GM12892 (cell line): ENCODE results near the gene TAF3.

Experiments
- POLR2A ChIP-seq: IDR thresholded peaks from 2 replicates; pipeline ENCODE4 v1.6.1; 2011; ENCODE audit warnings: low read depth, low read length, control low read depth
- POLR2AphosphoS5 ChIP-seq: IDR thresholded peaks from 2 replicates; pipeline ENCODE4 v1.6.1; 2011; ENCODE audit warnings: low read depth, low read length, control low read depth

- TF ChIP-seq POLR2A, result no peak
- TF ChIP-seq POLR2AphosphoS5, result no peak
Observed at GRCh38 chr10:7968510-7969112, 150.3 kb downstream of the TAF3 start.
